CD4-positive, alpha-beta T cell (primary cell): Measurements from ENCODE around the gene STX18. TPM values are rescaled to one million over a fixed set of nuclear protein-coding genes. Genes with fewer than 3 reads are reported as not detected.

Source experiments
- ATAC-seq: fragments of 200-7000 bp; cut with Tn5 transposase; one replicate; pipeline ENCODE4 v1.10.0; 2022; ENCODE audit warnings: mild to moderate bottlenecking; ENCODE audit not compliant: poor library complexity
- CTCF ChIA-PET: fragments of 350-600 bp; sonication (Branson Sonifier 250); formaldehyde crosslinking; loops from one replicate; lab custom pipeline; 2021; ENCODE audit warnings: antibody characterized with exemption, inconsistent platforms; lab: Charles Lee
- POLR2A ChIA-PET: fragments of 350-600 bp; sonication (Branson Sonifier 250); formaldehyde crosslinking; loops from one replicate; lab custom pipeline; 2021; ENCODE audit warnings: antibody characterized with exemption, inconsistent platforms; lab: Charles Lee
- DNase-seq, 14 experiments: peaks; one replicate each; pipeline ENCODE4 v3.0.0-alpha.2; 2013 to 2020; ENCODE audit warnings: mixed read lengths in 2 of 14
- H3K27ac ChIP-seq, 2 donors: one replicate each; pipeline versions ENCODE4 v1.5.1 to v1.7.0; 2013; ENCODE audit warnings: low read length in 2 of 2, low read depth in 1 of 2, mild to moderate bottlenecking in 1 of 2
- H3K27me3 ChIP-seq, 2 experiments: 1 replicate in 1 of 2; 2 replicates in 1 of 2; pipeline versions ENCODE4 v1.6.1 to v1.7.0; 2013; ENCODE audit warnings: low read length in 2 of 2, control low read depth in 1 of 2, mild to moderate bottlenecking in 1 of 2, moderate library complexity in 1 of 2; ENCODE audit not compliant: insufficient read depth in 2 of 2, control insufficient read depth in 1 of 2
- H3K36me3 ChIP-seq: one replicate; pipeline ENCODE4 v1.6.1; 2013; ENCODE audit warnings: low read length, control low read depth; ENCODE audit not compliant: insufficient read depth
- H3K4me1 ChIP-seq: one replicate; pipeline ENCODE4 v1.6.1; 2013; ENCODE audit warnings: low read length, control low read depth; ENCODE audit not compliant: insufficient read depth
- H3K4me3 ChIP-seq: one replicate; pipeline ENCODE4 v1.5.1; 2013; ENCODE audit warnings: mild to moderate bottlenecking, low read length, moderate library complexity
- H3K9me3 ChIP-seq, 2 experiments: 1 replicate in 1 of 2; 2 replicates in 1 of 2; pipeline versions ENCODE4 v1.6.1 to v1.7.0; 2013; ENCODE audit warnings: low read length in 2 of 2, mild to moderate bottlenecking in 2 of 2, control low read depth in 1 of 2, moderate library complexity in 1 of 2; ENCODE audit not compliant: control insufficient read depth in 1 of 2, insufficient read depth in 1 of 2
- H3K27ac Mint-ChIP-seq: one replicate; pipeline ENCODE4 v1.8.0; 2020; ENCODE audit warnings: mixed read lengths
- H3K27me3 Mint-ChIP-seq: one replicate; pipeline ENCODE4 v1.8.0; 2021; ENCODE audit warnings: mixed read lengths
- H3K36me3 Mint-ChIP-seq: one replicate; pipeline ENCODE4 v1.8.0; 2021; ENCODE audit warnings: low read depth, mixed read lengths
- H3K4me1 Mint-ChIP-seq: one replicate; pipeline ENCODE4 v1.8.0; 2021; ENCODE audit warnings: low read depth, mixed read lengths
- H3K4me3 Mint-ChIP-seq: one replicate; pipeline ENCODE4 v1.8.0; 2020; ENCODE audit warnings: mild to moderate bottlenecking, mixed read lengths
- H3K9me3 Mint-ChIP-seq: one replicate; pipeline ENCODE4 v1.8.0; 2020; ENCODE audit warnings: mixed read lengths
- CTCF ChIP-seq: fragments of 200-600 bp; IDR thresholded peaks from one replicate; pipeline ENCODE4 v1.8.0; 2022; ENCODE audit warnings: antibody characterized with exemption, mild to moderate bottlenecking
- intact Hi-C, 2 experiments: fragments of 100-400 bp; cut with DNase I in 1 of 2; cut with micrococcal nuclease in 1 of 2; formaldehyde crosslinking; loops; one replicate each; pipeline versions ENCODE4 v1.15.1 to v1.9.0; 2023 to 2025; cut with DNase I, micrococcal nuclease
- total RNA-seq, 174 experiments: library from RNA in 2 of 174; stranded (reverse) in 2 of 174; gene quantifications; one replicate each; pipeline ENCODE4 v1.2.3 and lab custom pipeline; 2021 to 2026

The STX18 gene
- total RNA-seq, 2 experiments from 2014 or later: 15.2 to 15.5 TPM

- ChIA-PET POLR2A (interaction anchor here (1.5 kb wide), 1 partner anchor 10 kb away, joined by 3 read pairs; no protein-coding TSS in a partner anchor), CTCF (no interaction called here)
- H3K4me3 Mint-ChIP-seq: no peak overlapping the region
- H3K27ac Mint-ChIP-seq: no peak overlapping the region
- Histone ChIP-seq H3K27me3 (no peaks in the 10 kb centered on the region), H3K4me3 (no peak overlapping the region), H3K27ac (no peak overlapping the region), H3K4me1 (no peaks in the 10 kb centered on the region), H3K36me3 (peaks cover 2% of the 10 kb centered on the region), H3K9me3 (no peaks in the 10 kb centered on the region)
- H3K36me3 Mint-ChIP-seq: peaks cover 19% of the 10 kb centered on the region
- intact Hi-C loops: no loop called here
- no peak for TF ChIP-seq CTCF
- DNase-seq (no peak), ATAC-seq (no peak)
- no peaks in the 10 kb centered on the region for H3K9me3 Mint-ChIP-seq
- H3K27me3 Mint-ChIP-seq: no peaks in the 10 kb centered on the region
- H3K4me1 Mint-ChIP-seq: no peaks in the 10 kb centered on the region
Observed at GRCh38 chr4:4408132-4408523, 133.7 kb downstream of the STX18 start.

GRCh38 chr4:4407299-4408131 is 134.3 kb downstream of the STX18 start:
- no peak for TF ChIP-seq CTCF
- no peak for DNase-seq
- ChIA-PET POLR2A (interaction anchor here (1.5 kb wide), 1 partner anchor 11 kb away, joined by 3 read pairs; no protein-coding TSS in a partner anchor), CTCF (no interaction called here)
- Mint-ChIP-seq H3K4me3 (no peak overlapping the region), H3K9me3 (no peaks in the 10 kb centered on the region), H3K27me3 (no peaks in the 10 kb centered on the region), H3K4me1 (no peaks in the 10 kb centered on the region), H3K36me3 (peaks cover 21% of the 10 kb centered on the region), H3K27ac (no peak overlapping the region)
- ATAC-seq: no peak
- Histone ChIP-seq H3K36me3 (peaks cover 3% of the 10 kb centered on the region), H3K4me1 (no peaks in the 10 kb centered on the region), H3K4me3 (no peak overlapping the region), H3K27ac (no peak overlapping the region), H3K27me3 (no peaks in the 10 kb centered on the region), H3K9me3 (no peaks in the 10 kb centered on the region)
- intact Hi-C loops: no loop called here

GRCh38 chr4:4406455-4407298 is 135.2 kb downstream of the STX18 start:
- no peak overlapping the region for H3K4me3 ChIP-seq
- TF ChIP-seq CTCF: no peak
- no peaks in the 10 kb centered on the region for H3K27me3 ChIP-seq
- H3K27ac ChIP-seq: no peak overlapping the region
- Mint-ChIP-seq H3K36me3 (peaks cover 21% of the 10 kb centered on the region), H3K27ac (no peak overlapping the region), H3K9me3 (no peaks in the 10 kb centered on the region), H3K4me1 (no peaks in the 10 kb centered on the region), H3K27me3 (no peaks in the 10 kb centered on the region), H3K4me3 (no peak overlapping the region)
- H3K36me3 ChIP-seq: peaks cover 3% of the 10 kb centered on the region
- H3K4me1 ChIP-seq: no peaks in the 10 kb centered on the region
- CTCF ChIA-PET: interaction anchor here (0.5 kb wide), 1 partner anchor 528 kb away, joined by 4 read pairs; no protein-coding TSS in a partner anchor
- POLR2A ChIA-PET: interaction anchor here (1.5 kb wide), 1 partner anchor 11 kb away, joined by 3 read pairs; no protein-coding TSS in a partner anchor
- DNase-seq (no peak), ATAC-seq (no peak)
- intact Hi-C loops: no loop called here
- H3K9me3 ChIP-seq: no peaks in the 10 kb centered on the region
